B cell (primary cell): ENCODE results near the gene RPS6KA4. TPM values are rescaled to one million over a fixed set of nuclear protein-coding genes. Genes with fewer than 3 reads are reported as not detected.
"Not testable (repeated sequence)": the region's sequence is repeated elsewhere in the genome, so short reads cannot be mapped to it uniquely, and the experiment has no call there.

Experiments used
- ATAC-seq: fragments of 200-7000 bp; cut with Tn5 transposase; one replicate; pipeline ENCODE4 v1.10.0; 2021; ENCODE audit warnings: low read depth, mild to moderate bottlenecking, moderate number of reproducible peaks, moderate library complexity
- CTCF ChIA-PET: fragments of 350-600 bp; sonication (Branson Sonifier 250); formaldehyde crosslinking; loops from one replicate; lab custom pipeline; 2021; ENCODE audit warnings: antibody characterized with exemption, inconsistent platforms; lab: Charles Lee
- POLR2A ChIA-PET: fragments of 350-600 bp; sonication (Branson Sonifier 250); formaldehyde crosslinking; loops from one replicate; lab custom pipeline; 2021; ENCODE audit warnings: antibody characterized with exemption; lab: Charles Lee
- DNase-seq: peaks from one replicate; pipeline ENCODE4 v3.0.0; 2013
- H2AFZ ChIP-seq: 2 replicates; pipeline ENCODE4 v1.6.1; 2012; ENCODE audit warnings: mild to moderate bottlenecking, low read depth, low read length; ENCODE audit not compliant: insufficient read depth, poor library complexity, severe bottlenecking
- H3K27ac ChIP-seq, 2 donors: 1 replicate in 1 of 2; 2 replicates in 1 of 2; pipeline ENCODE4 v1.5.1; 2012 to 2013; ENCODE audit warnings: low read length in 2 of 2, mild to moderate bottlenecking in 2 of 2, moderate library complexity in 1 of 2
- H3K27me3 ChIP-seq, 4 experiments: fragments of 200-600 bp in 1 of 4; sonication (generic) in 1 of 4; replicated peaks in 1 of 4; 1 replicate in 2 of 4; 2 replicates in 2 of 4; pipeline versions ENCODE4 v1.6.1 to v1.7.0; 2013 to 2016; ENCODE audit warnings: low read length in 3 of 4, mild to moderate bottlenecking in 2 of 4, mixed read lengths in 1 of 4, moderate library complexity in 1 of 4; ENCODE audit not compliant: insufficient read depth in 4 of 4, control insufficient read depth in 3 of 4; ENCODE audit errors: control extremely low read depth in 1 of 4
- H3K36me3 ChIP-seq, 2 experiments: replicated peaks in 1 of 2; 1 replicate in 1 of 2; 2 replicates in 1 of 2; pipeline versions ENCODE4 v1.6.1 to v1.7.1; 2013; ENCODE audit warnings: low read length in 1 of 2; ENCODE audit not compliant: insufficient read depth in 2 of 2, control insufficient read depth in 1 of 2; ENCODE audit errors: control extremely low read depth in 1 of 2, extremely low read depth in 1 of 2
- H3K4me1 ChIP-seq, 2 donors: fragments of 200-600 bp in 1 of 2; sonication (generic) in 1 of 2; 1 replicate in 1 of 2; 2 replicates in 1 of 2; pipeline versions ENCODE4 v1.5.1 to v1.6.1; 2013 to 2017; ENCODE audit warnings: low read length in 2 of 2; ENCODE audit not compliant: control insufficient read depth in 2 of 2, insufficient read depth in 2 of 2
- H3K4me2 ChIP-seq: replicated peaks from 2 replicates; pipeline ENCODE3; 2012; ENCODE audit warnings: mild to moderate bottlenecking, low read depth, low read length; ENCODE audit not compliant: poor library complexity, severe bottlenecking
- H3K4me3 ChIP-seq, 5 experiments: fragments of 200-600 bp in 1 of 5; sonication (generic) in 1 of 5; 1 replicate in 3 of 5; 2 replicates in 2 of 5; pipeline versions ENCODE4 v1.5.1 to v1.7.0; 2011 to 2016; ENCODE audit warnings: low read length in 4 of 5, mild to moderate bottlenecking in 4 of 5, low read depth in 2 of 5, control low read depth in 1 of 5, moderate library complexity in 1 of 5; ENCODE audit not compliant: insufficient read depth in 1 of 5; ENCODE audit errors: control extremely low read depth in 1 of 5, extremely low read depth in 1 of 5
- H3K79me2 ChIP-seq: fragments of 200-600 bp; sonication (generic); one replicate; pipeline ENCODE4 v1.6.0; 2016; ENCODE audit warnings: low read length; ENCODE audit not compliant: control insufficient read depth, insufficient read depth
- H3K9ac ChIP-seq: fragments of 200-600 bp; sonication (generic); 2 replicates; pipeline ENCODE4 v1.6.1; 2017; ENCODE audit warnings: mild to moderate bottlenecking, low read length, moderate library complexity
- H3K9me3 ChIP-seq, 3 donors: one replicate each; pipeline versions ENCODE4 v1.6.1 to v1.7.1; 2013; ENCODE audit warnings: low read length in 2 of 3; ENCODE audit not compliant: control insufficient read depth in 2 of 3, insufficient read depth in 1 of 3; ENCODE audit errors: control extremely low read depth in 1 of 3
- H4K20me1 ChIP-seq: 2 replicates; pipeline ENCODE4 v1.6.0; 2012; ENCODE audit warnings: mild to moderate bottlenecking, low read length; ENCODE audit not compliant: insufficient read depth, control insufficient read depth, poor library complexity, severe bottlenecking
- H3K27ac Mint-ChIP-seq: one replicate; pipeline ENCODE4 v1.8.0; 2021; ENCODE audit warnings: mixed read lengths
- H3K27me3 Mint-ChIP-seq: one replicate; pipeline ENCODE4 v1.8.0; 2021; ENCODE audit warnings: mixed read lengths
- H3K4me1 Mint-ChIP-seq: one replicate; pipeline ENCODE4 v1.8.0; 2021; ENCODE audit warnings: mixed read lengths
- H3K4me3 Mint-ChIP-seq: one replicate; pipeline ENCODE4 v1.8.0; 2021; ENCODE audit warnings: mixed read lengths
- H3K9me3 Mint-ChIP-seq: one replicate; pipeline ENCODE4 v1.8.0; 2022; ENCODE audit warnings: mixed read lengths; ENCODE audit not compliant: insufficient read depth
- EZH2 ChIP-seq: IDR thresholded peaks from 2 replicates; pipeline ENCODE4 v1.6.1; 2012; ENCODE audit warnings: borderline replicate concordance, low read depth, mild to moderate bottlenecking, moderate library complexity, low read length; ENCODE audit not compliant: insufficient read depth, poor library complexity, severe bottlenecking
- WGBS: methylation state at CpG from one replicate; pipeline ENCODE4 v1.1.5; 2013; ENCODE audit warnings: missing lambda C conversion rate; ENCODE audit not compliant: insufficient coverage; 5-methylcytosine and 5-hydroxymethylcytosine counted together
- intact Hi-C: fragments of 100-400 bp; cut with micrococcal nuclease; formaldehyde crosslinking; loops from one replicate; pipeline ENCODE4 v1.10.0; 2022
- polyA plus RNA-seq: library from polyadenylated mRNA; depleted of rRNA; stranded (reverse); fragments of >200 nt; gene quantifications from 2 replicates; pipeline ENCODE4 v1.2.3, GENCODE V29; 2012
- total RNA-seq, 2 donors: library from RNA; stranded (reverse); fragments of 120-200 nt in 1 of 2; gene quantifications; 1 replicate in 1 of 2; 2 replicates in 1 of 2; pipeline versions ENCODE4 v1.2.3 to v1.2.4, GENCODE V29; 2013 to 2022
- TF ChIP-seq, protein P1 (sequence below): fragments of 200-600 bp; IDR thresholded peaks from one replicate; pipeline ENCODE4 v1.8.0; 2022; ENCODE audit warnings: antibody characterized with exemption, mild to moderate bottlenecking

RPS6KA4 gene
- total and polyA plus RNA-seq, 2 donors (not counting 1 experiment from before 2014, with no cell fraction given): 22.6 to 32.5 TPM

GRCh38 chr11:64323373-64323772, 35.6 kb upstream of the RPS6KA4 start:
- WGBS: 10% methylated on average over 3 of the region's 5 CpGs

GRCh38 chr11:64323984-64324383, 35.0 kb upstream of the RPS6KA4 start:
- H3K9me3 Mint-ChIP-seq, H3K79me2 ChIP-seq, H3K27me3 ChIP-seq, H3K4me2 ChIP-seq, intact Hi-C loops, H3K27me3 Mint-ChIP-seq, H4K20me1 ChIP-seq, H3K27ac Mint-ChIP-seq, H2AFZ ChIP-seq, H3K36me3 ChIP-seq, H3K9ac ChIP-seq, H3K4me3 Mint-ChIP-seq, ATAC-seq, H3K4me3 ChIP-seq, H3K27ac ChIP-seq, H3K4me1 ChIP-seq, DNase-seq, H3K9me3 ChIP-seq: not testable (repeated sequence)
- ChIA-PET CTCF (interaction anchor here (0.7 to 3.3 kb wide), 2 partner anchors 31 to 33 kb away, joined by 3 to 12 read pairs; no protein-coding TSS in a partner anchor), POLR2A (interaction anchor here (1.8 kb wide), 1 partner anchor 11 kb away, joined by 7 read pairs; no protein-coding TSS in a partner anchor)
- WGBS: 96% methylated on average over 4 of the region's 4 CpGs
- peaks cover 13% of the 10 kb centered on the region for H3K4me1 Mint-ChIP-seq

More at GRCh38 chr11:64323373-64323772, 35.6 kb upstream of the RPS6KA4 start:
- Histone ChIP-seq H2AFZ (no peak overlapping the region), H3K9me3 (no peaks in the 10 kb centered on the region), H3K79me2 (peaks cover 3% of the 10 kb centered on the region), H3K27ac (no peak overlapping the region), H3K27me3 (no peaks in the 10 kb centered on the region), H4K20me1 (no peaks in the 10 kb centered on the region), H3K36me3 (peaks cover 0 to 7% of the 10 kb centered on the region in 2 experiments), H3K4me1 (peaks cover 8 to 11% of the 10 kb centered on the region in 2 donors), H3K4me3 (no peak overlapping the region), H3K9ac (no peak overlapping the region), H3K4me2 (no peak overlapping the region)
- Mint-ChIP-seq H3K4me1 (peaks cover 16% of the 10 kb centered on the region), H3K27ac (no peak overlapping the region), H3K27me3 (no peaks in the 10 kb centered on the region), H3K9me3 (no peaks in the 10 kb centered on the region), H3K4me3 (no peak overlapping the region)
- intact Hi-C loops: no loop called here
- DNase-seq (no peak), ATAC-seq (no peak)
- TF ChIP-seq, protein P1, sequence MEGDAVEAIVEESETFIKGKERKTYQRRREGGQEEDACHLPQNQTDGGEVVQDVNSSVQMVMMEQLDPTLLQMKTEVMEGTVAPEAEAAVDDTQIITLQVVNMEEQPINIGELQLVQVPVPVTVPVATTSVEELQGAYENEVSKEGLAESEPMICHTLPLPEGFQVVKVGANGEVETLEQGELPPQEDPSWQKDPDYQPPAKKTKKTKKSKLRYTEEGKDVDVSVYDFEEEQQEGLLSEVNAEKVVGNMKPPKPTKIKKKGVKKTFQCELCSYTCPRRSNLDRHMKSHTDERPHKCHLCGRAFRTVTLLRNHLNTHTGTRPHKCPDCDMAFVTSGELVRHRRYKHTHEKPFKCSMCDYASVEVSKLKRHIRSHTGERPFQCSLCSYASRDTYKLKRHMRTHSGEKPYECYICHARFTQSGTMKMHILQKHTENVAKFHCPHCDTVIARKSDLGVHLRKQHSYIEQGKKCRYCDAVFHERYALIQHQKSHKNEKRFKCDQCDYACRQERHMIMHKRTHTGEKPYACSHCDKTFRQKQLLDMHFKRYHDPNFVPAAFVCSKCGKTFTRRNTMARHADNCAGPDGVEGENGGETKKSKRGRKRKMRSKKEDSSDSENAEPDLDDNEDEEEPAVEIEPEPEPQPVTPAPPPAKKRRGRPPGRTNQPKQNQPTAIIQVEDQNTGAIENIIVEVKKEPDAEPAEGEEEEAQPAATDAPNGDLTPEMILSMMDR: no peak
- TF ChIP-seq EZH2: no peak
- CTCF ChIA-PET: interaction anchor here (0.7 to 3.3 kb wide), 2 partner anchors 31 to 33 kb away, joined by 3 to 12 read pairs; no protein-coding TSS in a partner anchor
- POLR2A ChIA-PET: interaction anchor here (0.6 to 1.8 kb wide), 2 partner anchors 12 to 109 kb away, joined by 7 to 9 read pairs; no protein-coding TSS in a partner anchor
